Vagina (tissue), 2 donors: ENCODE data around the gene DUSP23.

ENCODE experiments used
- POLR2A ChIP-seq, 2 donors: fragments of 450-650 bp; IDR thresholded peaks; one replicate each; pipeline ENCODE4 v1.6.1; 2017; ENCODE audit warnings: antibody characterized with exemption in 2 of 2, mild to moderate bottlenecking in 2 of 2, moderate library complexity in 2 of 2
- POLR2AphosphoS5 ChIP-seq, 2 donors: sonication (generic); formaldehyde crosslinking; IDR thresholded peaks; one replicate each; pipeline ENCODE4 v1.9.0; 2017; ENCODE audit warnings: antibody characterized with exemption in 2 of 2, mild to moderate bottlenecking in 2 of 2, low read depth in 1 of 2; ENCODE audit not compliant: insufficient read depth in 1 of 2
- TF ChIP-seq, protein P1 (sequence below), 3 experiments: fragments of 450-650 bp in 2 of 3; fragments of 200-600 bp in 1 of 3; sonication (generic) in 1 of 3; IDR thresholded peaks; one replicate each; pipeline ENCODE4 v1.5.1; 2017 to 2019; ENCODE audit warnings: antibody characterized with exemption in 3 of 3, mild to moderate bottlenecking in 2 of 3, moderate library complexity in 2 of 3

DNA sequence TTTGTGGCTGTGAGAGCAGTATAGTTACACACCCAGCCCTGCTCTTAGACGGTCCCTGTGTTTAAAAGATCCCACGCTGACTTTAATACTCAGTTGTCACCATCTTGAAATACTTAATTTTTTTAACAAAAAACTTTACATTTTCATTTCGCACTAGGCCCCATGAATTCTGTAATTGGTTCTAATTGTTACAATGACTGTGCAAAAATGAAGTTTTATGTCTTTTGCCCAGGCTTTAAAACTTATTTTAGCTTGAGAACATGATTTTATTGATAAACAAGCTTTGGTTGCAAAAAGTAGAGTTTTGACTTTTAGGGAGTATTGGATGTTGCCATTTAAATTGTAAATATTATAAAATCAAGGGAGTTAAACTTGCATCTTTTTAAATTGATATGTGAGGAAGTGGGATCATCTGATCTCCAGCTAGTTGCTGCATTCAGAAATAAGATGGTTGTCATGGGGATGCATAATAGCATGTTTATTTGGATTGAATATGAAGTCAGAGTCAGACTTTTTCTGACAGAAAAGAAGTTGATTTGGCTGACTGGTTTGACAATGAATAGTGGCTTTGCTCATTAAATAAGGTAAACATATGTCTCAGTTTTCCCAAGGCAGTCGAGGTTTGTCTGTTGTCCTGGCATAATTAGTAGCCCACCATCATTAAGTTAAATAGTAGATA, 43.4 kb upstream of the DUSP23 start:
- TF ChIP-seq, protein P1, sequence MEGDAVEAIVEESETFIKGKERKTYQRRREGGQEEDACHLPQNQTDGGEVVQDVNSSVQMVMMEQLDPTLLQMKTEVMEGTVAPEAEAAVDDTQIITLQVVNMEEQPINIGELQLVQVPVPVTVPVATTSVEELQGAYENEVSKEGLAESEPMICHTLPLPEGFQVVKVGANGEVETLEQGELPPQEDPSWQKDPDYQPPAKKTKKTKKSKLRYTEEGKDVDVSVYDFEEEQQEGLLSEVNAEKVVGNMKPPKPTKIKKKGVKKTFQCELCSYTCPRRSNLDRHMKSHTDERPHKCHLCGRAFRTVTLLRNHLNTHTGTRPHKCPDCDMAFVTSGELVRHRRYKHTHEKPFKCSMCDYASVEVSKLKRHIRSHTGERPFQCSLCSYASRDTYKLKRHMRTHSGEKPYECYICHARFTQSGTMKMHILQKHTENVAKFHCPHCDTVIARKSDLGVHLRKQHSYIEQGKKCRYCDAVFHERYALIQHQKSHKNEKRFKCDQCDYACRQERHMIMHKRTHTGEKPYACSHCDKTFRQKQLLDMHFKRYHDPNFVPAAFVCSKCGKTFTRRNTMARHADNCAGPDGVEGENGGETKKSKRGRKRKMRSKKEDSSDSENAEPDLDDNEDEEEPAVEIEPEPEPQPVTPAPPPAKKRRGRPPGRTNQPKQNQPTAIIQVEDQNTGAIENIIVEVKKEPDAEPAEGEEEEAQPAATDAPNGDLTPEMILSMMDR (IDR thresholded peaks at IDR 0.05): no peak
- TF ChIP-seq POLR2AphosphoS5 (IDR thresholded peaks at IDR 0.05; ENCODE audit: insufficient read depth in 1 of 2, low read depth in 1 of 2) (no peak), POLR2A (IDR thresholded peaks at IDR 0.05) (no peak)
